ENCODE results near the gene DNM3. TPM values are rescaled to one million over a fixed set of nuclear protein-coding genes. Genes with fewer than 3 reads are reported as not detected.

Gene DNM3
- total RNA-seq, 1 donor from 2014 or later = 0.41 TPM

DNA sequence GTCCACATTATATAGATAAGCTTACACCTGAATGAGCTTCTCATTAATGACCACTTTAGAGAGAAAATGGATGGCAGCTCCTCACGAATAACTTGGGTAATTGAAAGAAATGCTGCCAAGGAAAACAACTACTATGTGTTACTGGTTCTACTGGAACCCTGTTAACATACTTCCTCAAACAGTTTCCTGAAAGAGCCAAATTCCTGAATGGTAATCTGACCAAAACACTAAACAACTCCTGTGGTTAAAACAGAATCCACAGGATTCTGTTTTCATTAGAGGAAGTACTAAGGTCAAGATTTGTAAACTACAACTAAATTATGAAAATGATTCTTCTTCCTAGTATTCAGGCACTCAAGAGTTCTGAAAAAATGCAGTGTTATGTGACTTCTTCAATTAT lies 107.2 kb downstream of the DNM3 start:
- Mint-ChIP-seq H3K9me3 (no peaks in the 10 kb centered on the region), H3K27ac (no peak overlapping the region), H3K4me3 (ENCODE audit: low read depth) (no peak overlapping the region), H3K4me1 (ENCODE audit: low read depth) (no peaks in the 10 kb centered on the region), H3K27me3 (ENCODE audit: low read depth) (peaks cover 11% of the 10 kb centered on the region), H3K36me3 (ENCODE audit: low read depth) (no peaks in the 10 kb centered on the region)
- intact Hi-C loops (cut with micrococcal nuclease) = no loop called here
- DNase-seq (ENCODE audit: low spot score) = no peak

DNA sequence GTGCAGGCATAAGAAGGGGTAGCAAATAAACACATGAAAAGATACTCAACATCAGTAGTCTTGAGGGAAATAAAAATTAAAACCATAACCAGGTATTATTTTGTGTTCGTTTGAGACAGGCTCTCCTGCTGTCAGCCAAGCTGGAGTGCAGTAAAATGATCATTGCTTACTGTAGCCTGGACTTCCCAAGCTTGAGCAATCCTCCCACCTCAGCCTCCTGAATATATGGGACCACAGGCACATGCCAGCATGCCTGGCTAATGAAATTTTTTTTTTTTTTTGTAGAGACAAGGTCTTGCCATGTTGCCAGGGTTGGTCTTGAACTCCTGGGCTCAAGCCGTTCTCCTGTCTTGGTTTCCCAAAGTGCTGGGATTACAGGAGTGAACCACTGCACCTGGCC lies 108.0 kb downstream of the DNM3 start:
- Mint-ChIP-seq H3K4me1 (ENCODE audit: low read depth) (no peaks in the 10 kb centered on the region), H3K9me3 (no peaks in the 10 kb centered on the region), H3K27ac (no peak overlapping the region), H3K27me3 (ENCODE audit: low read depth) (peaks cover 17% of the 10 kb centered on the region), H3K4me3 (ENCODE audit: low read depth) (no peak overlapping the region), H3K36me3 (ENCODE audit: low read depth) (no peaks in the 10 kb centered on the region)
- no peak for DNase-seq (ENCODE audit: low spot score)
- intact Hi-C loops (cut with micrococcal nuclease) = no loop called here

DNA sequence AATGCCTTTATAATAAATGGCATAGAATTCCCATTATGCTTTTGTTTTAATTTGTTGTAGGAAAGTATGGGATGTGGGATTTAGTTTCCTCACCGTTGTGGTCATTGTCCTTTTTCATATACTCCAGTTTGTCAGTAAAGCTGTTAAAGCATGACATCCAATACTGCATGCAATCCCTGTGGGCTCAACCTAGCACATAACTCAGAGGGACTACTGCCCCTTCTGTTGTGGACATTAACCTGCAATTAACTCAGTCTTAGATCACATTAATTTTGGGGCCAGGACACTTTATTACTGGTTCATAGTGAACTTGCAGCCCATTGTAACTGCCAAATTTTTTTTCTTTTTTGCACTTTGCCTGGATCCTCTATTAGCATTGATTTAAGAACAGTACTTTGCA lies 112.5 kb downstream of the DNM3 start:
- H3K4me3 Mint-ChIP-seq (ENCODE audit: low read depth) = no peak overlapping the region

DNA sequence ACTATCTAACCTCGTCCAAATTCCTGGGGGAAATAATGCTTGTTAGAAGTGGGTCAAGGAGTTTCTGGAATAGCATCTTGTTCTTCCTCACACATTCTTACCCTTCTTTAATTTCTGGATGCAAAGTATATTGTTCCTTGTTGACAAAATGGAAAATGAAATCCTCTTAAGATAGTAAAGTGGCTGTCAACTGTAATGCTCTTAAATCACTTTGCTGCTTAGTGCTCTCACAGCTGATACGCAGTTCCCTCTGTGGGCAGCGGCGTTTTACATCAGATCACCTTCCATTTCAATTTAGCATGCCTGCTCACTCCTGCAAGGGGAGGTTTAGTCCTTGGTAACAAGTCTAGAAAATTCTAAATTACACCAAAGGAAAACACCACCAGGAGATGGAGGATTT lies 113.1 kb downstream of the DNM3 start:
- H3K36me3 Mint-ChIP-seq (ENCODE audit: low read depth) = no peaks in the 10 kb centered on the region
- no peak overlapping the region for H3K27ac Mint-ChIP-seq
- no peaks in the 10 kb centered on the region for H3K4me1 Mint-ChIP-seq (ENCODE audit: low read depth)

More for the DNA sequence above, 112.5 kb downstream of the DNM3 start:
- Mint-ChIP-seq H3K27me3 (ENCODE audit: low read depth) (peaks cover 18% of the 10 kb centered on the region), H3K27ac (no peak overlapping the region), H3K4me1 (ENCODE audit: low read depth) (no peaks in the 10 kb centered on the region), H3K36me3 (ENCODE audit: low read depth) (no peaks in the 10 kb centered on the region), H3K9me3 (no peaks in the 10 kb centered on the region)
- no peak for DNase-seq (ENCODE audit: low spot score)
- intact Hi-C loops (cut with micrococcal nuclease) = no loop called here

DNA sequence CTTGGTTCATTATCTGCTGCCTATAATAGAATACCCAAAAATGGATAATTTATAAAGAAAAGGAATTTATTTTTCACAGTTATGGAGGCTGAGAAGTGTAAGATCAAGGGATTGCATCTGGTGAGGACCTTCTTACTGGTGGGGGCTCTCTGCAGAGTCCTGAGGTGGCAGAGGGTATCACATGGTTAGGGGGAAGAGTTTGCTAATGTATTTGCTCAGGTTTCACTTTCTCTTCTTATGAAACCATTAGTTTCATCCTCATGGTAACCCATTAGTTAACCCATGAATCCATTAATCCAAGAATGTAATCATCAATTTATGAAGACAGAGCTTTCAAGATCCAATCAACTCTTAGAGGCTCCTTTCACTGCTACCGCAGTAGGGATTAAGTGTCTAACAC lies 120.6 kb downstream of the DNM3 start:
- intact Hi-C loops (cut with micrococcal nuclease) = no loop called here
- H3K27me3 Mint-ChIP-seq (ENCODE audit: low read depth) = no peaks in the 10 kb centered on the region
- no peaks in the 10 kb centered on the region for H3K9me3 Mint-ChIP-seq
- H3K36me3 Mint-ChIP-seq (ENCODE audit: low read depth) = no peaks in the 10 kb centered on the region
- no peak overlapping the region for H3K4me3 Mint-ChIP-seq (ENCODE audit: low read depth)
- H3K4me1 Mint-ChIP-seq (ENCODE audit: low read depth) = no peaks in the 10 kb centered on the region
- H3K27ac Mint-ChIP-seq = no peak overlapping the region
- no peak for DNase-seq (ENCODE audit: low spot score)

More for the DNA sequence above, 113.1 kb downstream of the DNM3 start:
- H3K4me3 Mint-ChIP-seq (ENCODE audit: low read depth) = no peak overlapping the region
- H3K9me3 Mint-ChIP-seq = no peaks in the 10 kb centered on the region
- H3K27me3 Mint-ChIP-seq (ENCODE audit: low read depth) = peaks cover 18% of the 10 kb centered on the region
- no peak for DNase-seq (ENCODE audit: low spot score)
- intact Hi-C loops (cut with micrococcal nuclease) = no loop called here

DNA sequence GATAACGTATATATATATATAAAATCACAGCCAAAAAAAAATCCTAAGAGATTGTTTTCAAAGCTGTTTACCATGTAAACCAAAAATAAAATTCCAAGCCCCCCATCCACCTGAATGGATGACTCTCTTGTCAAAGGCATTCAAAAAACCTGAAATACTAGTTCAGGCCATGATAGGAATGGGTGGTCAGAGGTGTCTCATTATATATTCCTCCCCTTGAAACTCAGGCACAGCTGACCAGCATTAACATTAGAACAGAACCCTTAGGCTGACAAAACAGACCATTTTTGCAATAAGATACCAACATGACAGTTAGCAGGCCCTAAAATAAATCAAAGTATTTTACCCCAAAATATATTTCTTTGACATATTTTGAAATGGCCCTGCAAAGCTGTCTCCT lies 122.5 kb downstream of the DNM3 start:
- Mint-ChIP-seq H3K27me3 (ENCODE audit: low read depth) (peaks cover 3% of the 10 kb centered on the region), H3K27ac (no peak overlapping the region), H3K4me1 (ENCODE audit: low read depth) (no peaks in the 10 kb centered on the region), H3K9me3 (no peaks in the 10 kb centered on the region), H3K4me3 (ENCODE audit: low read depth) (no peak overlapping the region), H3K36me3 (ENCODE audit: low read depth) (no peaks in the 10 kb centered on the region)
- intact Hi-C loops (cut with micrococcal nuclease) = no loop called here
- no peak for DNase-seq (ENCODE audit: low spot score)

DNA sequence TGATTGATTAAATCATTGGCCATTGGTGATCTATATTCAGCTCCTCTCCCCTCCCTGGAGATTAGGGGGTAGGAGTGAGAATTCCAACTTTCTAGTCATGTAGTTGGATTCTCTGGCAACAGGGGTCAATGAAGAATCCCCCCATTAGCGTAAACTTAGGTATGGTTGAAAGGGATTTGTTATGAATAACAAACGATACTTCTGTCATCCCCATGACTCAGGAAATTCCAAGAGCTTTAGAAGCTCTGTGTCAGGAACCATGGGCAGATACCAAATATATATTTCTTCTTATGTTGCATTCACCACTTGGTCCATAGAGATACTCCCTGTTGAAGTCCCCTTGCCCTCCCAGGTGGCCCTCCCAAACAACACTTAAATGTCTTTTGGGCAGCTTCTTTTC lies 124.5 kb downstream of the DNM3 start:
- Mint-ChIP-seq H3K27me3 (ENCODE audit: low read depth) (peaks cover 4% of the 10 kb centered on the region), H3K4me3 (ENCODE audit: low read depth) (no peak overlapping the region), H3K27ac (no peak overlapping the region), H3K4me1 (ENCODE audit: low read depth) (no peaks in the 10 kb centered on the region), H3K9me3 (no peaks in the 10 kb centered on the region), H3K36me3 (ENCODE audit: low read depth) (no peaks in the 10 kb centered on the region)
- DNase-seq (ENCODE audit: low spot score) = no peak
- intact Hi-C loops (cut with micrococcal nuclease) = no loop called here

DNA sequence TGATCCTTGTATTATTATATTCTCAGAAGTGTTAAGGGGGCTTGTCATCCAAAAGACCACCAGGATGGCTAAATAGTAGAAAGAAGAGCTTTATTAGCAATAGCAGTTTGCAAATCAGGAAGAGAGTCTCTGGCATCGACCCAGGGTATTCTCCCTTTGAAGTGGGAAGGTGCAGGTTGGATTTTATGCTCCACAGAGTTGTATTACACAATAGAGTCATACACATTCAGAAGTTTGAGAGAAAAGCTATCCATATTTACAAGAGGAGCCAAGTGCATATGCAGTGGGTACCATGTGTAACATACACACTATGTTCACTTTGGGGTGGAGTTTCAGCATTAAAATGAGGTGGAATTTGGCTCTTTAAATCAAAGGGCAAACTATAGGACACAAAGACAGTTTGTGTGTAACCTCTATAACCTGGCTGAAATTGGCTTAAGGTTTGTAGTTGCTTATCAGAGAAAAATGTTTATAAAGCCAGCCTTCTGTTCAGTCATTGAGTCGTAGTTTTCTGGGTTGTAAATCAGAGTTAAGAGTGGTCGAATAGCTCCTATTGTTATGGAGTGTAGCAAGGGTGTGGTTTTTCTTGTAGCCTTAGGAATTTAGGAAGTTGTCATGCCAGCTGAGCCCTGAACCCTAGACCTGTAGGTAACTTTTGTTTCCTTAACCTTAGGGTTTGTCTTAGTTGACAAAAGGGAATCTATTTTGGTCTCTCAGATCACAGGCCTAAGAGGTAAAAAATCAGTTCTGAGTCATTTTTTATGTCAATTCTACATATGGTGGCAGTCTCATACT lies 125.3 kb downstream of the DNM3 start:
- intact Hi-C loops (cut with micrococcal nuclease) = no loop called here
- H3K4me3 Mint-ChIP-seq (ENCODE audit: low read depth) = no peak overlapping the region
- DNase-seq (ENCODE audit: low spot score) = no peak
- no peaks in the 10 kb centered on the region for H3K36me3 Mint-ChIP-seq (ENCODE audit: low read depth)
- H3K9me3 Mint-ChIP-seq = no peaks in the 10 kb centered on the region
- H3K27me3 Mint-ChIP-seq (ENCODE audit: low read depth) = peaks cover 4% of the 10 kb centered on the region
- H3K27ac Mint-ChIP-seq = no peak overlapping the region
- no peaks in the 10 kb centered on the region for H3K4me1 Mint-ChIP-seq (ENCODE audit: low read depth)

DNA sequence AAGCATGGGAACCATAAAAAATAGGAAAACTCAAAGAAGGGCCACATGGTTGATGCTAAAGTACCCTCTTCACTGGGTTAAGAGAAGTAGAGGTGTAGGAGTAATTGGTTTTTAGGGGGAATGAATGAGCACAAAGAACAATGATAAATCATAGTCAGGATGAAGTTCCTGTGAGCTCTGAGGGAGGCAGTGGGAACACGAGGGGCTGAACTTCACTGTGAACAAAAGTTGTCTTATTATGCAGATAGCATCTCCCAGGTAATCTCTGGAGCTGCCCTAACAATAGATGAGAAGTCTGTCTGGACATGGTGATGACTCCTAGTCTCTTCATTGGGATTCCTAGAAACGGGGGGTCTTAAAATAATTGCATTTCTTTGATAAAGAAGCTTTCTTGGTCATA lies 127.9 kb downstream of the DNM3 start:
- Mint-ChIP-seq H3K9me3 (no peaks in the 10 kb centered on the region), H3K27me3 (ENCODE audit: low read depth) (peaks cover 10% of the 10 kb centered on the region), H3K36me3 (ENCODE audit: low read depth) (no peaks in the 10 kb centered on the region), H3K4me1 (ENCODE audit: low read depth) (no peaks in the 10 kb centered on the region), H3K27ac (no peak overlapping the region), H3K4me3 (ENCODE audit: low read depth) (no peak overlapping the region)
- DNase-seq (ENCODE audit: low spot score) = no peak
- intact Hi-C loops (cut with micrococcal nuclease) = no loop called here

DNA sequence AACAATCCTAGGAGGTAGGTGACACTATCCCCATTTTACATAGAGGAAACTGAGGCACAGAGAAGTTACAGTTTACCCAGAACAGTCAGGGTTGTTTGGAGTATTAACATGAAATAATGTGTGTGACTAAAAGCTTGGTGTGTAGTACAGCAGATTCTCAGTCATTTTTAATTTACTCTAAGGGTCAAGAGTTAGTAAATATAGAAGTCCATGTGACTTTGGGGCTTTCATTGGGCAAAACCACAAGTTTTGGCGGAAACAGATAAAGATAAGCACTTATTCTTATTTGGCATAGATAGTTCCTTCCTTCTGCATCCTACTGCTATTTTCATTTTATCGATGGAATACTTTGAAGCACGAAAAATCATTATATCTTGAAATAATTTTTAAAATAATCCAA lies 128.5 kb downstream of the DNM3 start:
- intact Hi-C loops (cut with micrococcal nuclease) = no loop called here
- H3K27me3 Mint-ChIP-seq (ENCODE audit: low read depth) = peaks cover 10% of the 10 kb centered on the region
- no peak for DNase-seq (ENCODE audit: low spot score)
- no peak overlapping the region for H3K27ac Mint-ChIP-seq
- H3K36me3 Mint-ChIP-seq (ENCODE audit: low read depth) = no peaks in the 10 kb centered on the region
- no peaks in the 10 kb centered on the region for H3K4me1 Mint-ChIP-seq (ENCODE audit: low read depth)
- no peak overlapping the region for H3K4me3 Mint-ChIP-seq (ENCODE audit: low read depth)
- no peaks in the 10 kb centered on the region for H3K9me3 Mint-ChIP-seq

DNA sequence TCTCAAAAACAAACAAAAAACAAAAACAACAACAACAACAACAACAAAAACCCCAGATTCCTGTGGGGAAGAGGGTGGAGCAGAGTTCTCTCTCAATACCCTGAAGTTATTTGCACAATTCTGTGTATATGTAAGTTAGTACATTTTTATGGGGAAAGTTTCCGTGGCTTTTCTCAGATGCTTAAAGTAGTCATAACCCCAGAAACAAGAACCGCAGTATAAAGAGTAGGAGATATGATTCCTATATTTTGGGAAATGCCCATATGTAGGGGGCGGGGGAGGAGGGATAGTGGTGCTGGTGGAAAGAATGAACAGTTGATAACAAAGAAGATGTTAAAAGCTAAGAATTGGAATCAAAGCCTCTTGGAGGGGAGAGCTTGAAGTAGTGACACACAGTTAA lies 131.5 kb downstream of the DNM3 start:
- Mint-ChIP-seq H3K9me3 (peaks cover 7% of the 10 kb centered on the region), H3K4me1 (ENCODE audit: low read depth) (no peaks in the 10 kb centered on the region), H3K27me3 (ENCODE audit: low read depth) (peaks cover 10% of the 10 kb centered on the region), H3K4me3 (ENCODE audit: low read depth) (no peak overlapping the region), H3K36me3 (ENCODE audit: low read depth) (no peaks in the 10 kb centered on the region), H3K27ac (no peak overlapping the region)
- DNase-seq (ENCODE audit: low spot score) = no peak
- intact Hi-C loops (cut with micrococcal nuclease) = no loop called here

DNA sequence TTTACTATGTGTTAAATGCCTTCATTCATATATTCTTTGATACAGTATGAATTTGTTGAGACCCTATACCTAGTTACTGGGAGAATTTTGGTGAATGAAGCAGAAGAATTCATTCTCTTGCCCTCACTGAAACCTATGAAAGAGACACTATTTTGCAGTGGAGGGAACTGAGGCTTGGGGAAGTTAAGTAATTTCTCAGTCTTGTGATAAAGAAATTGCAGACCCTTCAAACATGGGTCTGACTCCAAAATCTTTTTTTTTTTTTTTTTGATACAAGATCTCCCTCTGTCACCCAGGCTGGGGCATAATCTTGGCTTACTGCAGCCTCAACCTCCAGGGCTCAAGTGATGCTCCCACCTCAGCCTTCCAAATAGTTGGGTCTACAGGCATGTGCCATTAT lies 132.1 kb downstream of the DNM3 start:
- no peak for DNase-seq (ENCODE audit: low spot score)
- H3K27me3 Mint-ChIP-seq (ENCODE audit: low read depth) = peaks cover 8% of the 10 kb centered on the region
- peaks cover 7% of the 10 kb centered on the region for H3K9me3 Mint-ChIP-seq
- no peaks in the 10 kb centered on the region for H3K4me1 Mint-ChIP-seq (ENCODE audit: low read depth)
- intact Hi-C loops (cut with micrococcal nuclease) = no loop called here
- no peaks in the 10 kb centered on the region for H3K36me3 Mint-ChIP-seq (ENCODE audit: low read depth)
- H3K4me3 Mint-ChIP-seq (ENCODE audit: low read depth) = no peak overlapping the region
- no peak overlapping the region for H3K27ac Mint-ChIP-seq

DNA sequence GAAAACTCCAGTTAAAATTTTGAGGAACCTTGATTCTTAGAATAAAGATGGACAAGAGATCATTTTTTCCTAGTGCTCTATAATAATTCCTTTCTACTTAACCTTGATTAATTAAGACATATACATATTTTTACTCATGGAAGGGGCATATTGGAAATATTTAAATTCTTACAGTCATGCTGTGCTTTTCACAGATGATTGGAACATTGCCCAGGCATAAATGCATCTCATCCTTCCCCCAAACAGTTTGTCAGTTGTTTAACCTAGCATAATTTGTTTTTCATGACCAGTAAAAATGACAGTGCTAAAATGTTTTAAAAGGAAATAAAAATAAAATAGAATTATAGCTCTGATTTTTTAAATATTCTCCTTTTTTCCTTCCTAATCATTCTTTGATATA lies 140.0 kb downstream of the DNM3 start:
- no peak for DNase-seq (ENCODE audit: low spot score)
- intact Hi-C loops (cut with micrococcal nuclease) = loop anchor here (10.0 kb wide), 1 partner anchor 237 kb away; the partner anchor contains the start of gene VAMP4
- Mint-ChIP-seq H3K4me1 (ENCODE audit: low read depth) (no peaks in the 10 kb centered on the region), H3K27ac (no peak overlapping the region), H3K27me3 (ENCODE audit: low read depth) (peaks cover 8% of the 10 kb centered on the region), H3K36me3 (ENCODE audit: low read depth) (no peaks in the 10 kb centered on the region), H3K4me3 (ENCODE audit: low read depth) (no peak overlapping the region), H3K9me3 (peaks cover under 1% of the 10 kb centered on the region)
